ENCODE results near the gene WBP11. TPM values are rescaled to one million over a fixed set of nuclear protein-coding genes. Genes with fewer than 3 reads are reported as not detected.
A peak's percentile ranks its signal among the peaks of the same experiment; 100 is the strongest.

The WBP11 gene
- total and polyA plus RNA-seq, 10 donors = 16.0 to 61.4 (median 24.6) TPM

DNA sequence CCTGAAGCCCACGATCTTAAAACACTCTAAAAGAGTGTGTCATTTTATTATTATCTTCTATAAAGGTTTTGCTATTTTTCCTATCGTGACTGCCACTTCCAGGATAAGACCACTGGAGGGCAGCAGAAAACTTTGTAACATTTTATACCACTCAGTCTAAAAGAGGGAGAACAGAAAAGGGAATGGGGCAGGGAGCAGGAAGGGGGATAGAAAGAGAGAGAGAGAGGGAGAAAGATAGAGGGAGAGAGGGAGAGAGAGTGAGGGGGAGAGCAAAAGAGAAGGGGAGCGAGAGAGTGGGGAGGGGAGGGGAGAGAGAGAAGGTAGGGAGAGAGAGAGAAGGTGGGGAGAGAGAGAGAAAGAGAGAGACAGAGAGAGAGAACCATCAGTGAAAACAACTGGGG lies 42.1 kb upstream of the WBP11 start:
- Histone ChIP-seq H3K4me1 (peaks cover 7 to 56% (median 22%) of the 10 kb centered on the region in 6 donors), H3K4me3 (no peak overlapping the region), H3K9me3 (no peaks in the 10 kb centered on the region), H3K27ac (peak overlapping the region in 7 of 8 donors; percentile 3 to 81 (median 28)), H3K27me3 (replicated peaks in 1 of 7) (no peaks in the 10 kb centered on the region), H3K36me3 (peaks cover 0 to 3% (median 0%) of the 10 kb centered on the region in 6 donors)
- 12 to 15% (median 13%) methylated on average over 3 of the region's 3 CpGs for WGBS, 5 donors
- intact Hi-C loops (cut with DNase I; ENCODE audit: low total_unique reads) = no loop called here
- TF ChIP-seq POLR2A (IDR thresholded peaks at IDR 0.05) (no peak), CTCF (IDR thresholded peaks at IDR 0.05 in 8 of 11, conservative IDR thresholded peaks at IDR 0.05 in 3 of 11) (peak; percentile 50 to 93 (median 83))
- no peak for DNase-seq

- Histone ChIP-seq H3K4me1 (peaks cover 11 to 59% (median 22%) of the 10 kb centered on the region in 6 donors), H3K27ac (peak overlapping the region in 7 of 8 donors; percentile 73 to 85 (median 81)), H3K27me3 (replicated peaks in 1 of 7) (no peaks in the 10 kb centered on the region), H3K36me3 (peaks cover 0 to 5% (median 0%) of the 10 kb centered on the region in 6 donors), H3K4me3 (no peak overlapping the region), H3K9me3 (peaks cover 0 to under 1% (median 0%) of the 10 kb centered on the region in 8 donors)
- DNase-seq = no peak
- intact Hi-C loops (cut with DNase I; ENCODE audit: low total_unique reads) = no loop called here
- TF ChIP-seq POLR2AphosphoS5 (IDR thresholded peaks at IDR 0.05) (no peak), CTCF (IDR thresholded peaks at IDR 0.05 in 8 of 11, conservative IDR thresholded peaks at IDR 0.05 in 3 of 11) (no peak), POLR2A (IDR thresholded peaks at IDR 0.05) (no peak)
Measured at GRCh38 chr12:14844401-14844800, 41.1 kb upstream of the WBP11 start.

- Histone ChIP-seq H3K9me3 (peaks cover 0 to 4% (median 0%) of the 10 kb centered on the region in 8 donors), H3K4me1 (peaks cover 11 to 59% (median 22%) of the 10 kb centered on the region in 6 donors), H3K36me3 (peaks cover 0 to 7% (median 0%) of the 10 kb centered on the region in 6 donors), H3K27ac (peak within 1 kb of the TSS; percentile 65 to 85 (median 80)), H3K27me3 (replicated peaks in 1 of 7) (no peaks in the 10 kb centered on the region), H3K4me3 (peak within 1 kb of the TSS in 6 of 8 donors; percentile 16 to 63 (median 29))
- intact Hi-C loops (cut with DNase I; ENCODE audit: low total_unique reads) = no loop called here
- DNase-seq = peak; percentile 84
- 38 to 88% (median 70%) methylated on average over 7 to 10 of the region's 10 CpGs for WGBS, 5 donors
- TF ChIP-seq POLR2AphosphoS5 (IDR thresholded peaks at IDR 0.05) = peak; percentile 63 to 87 (median 84)
- TF ChIP-seq CTCF (IDR thresholded peaks at IDR 0.05 in 8 of 11, conservative IDR thresholded peaks at IDR 0.05 in 3 of 11) = no peak
- peak in 1 of 3 donors; percentile 70 for TF ChIP-seq POLR2A (IDR thresholded peaks at IDR 0.05)
Measured at GRCh38 chr12:14843425-14843887, 40.2 kb upstream of the WBP11 start, which contains the start of gene ART4. TSS of gene ART4 (minus strand) at chr12:14843526. CDS start at chr12:14843113, 413 bp downstream.

- H3K9me3 ChIP-seq = peaks cover 0 to 4% (median 0%) of the 10 kb centered on the region in 8 donors
- no peak for DNase-seq
- intact Hi-C loops (cut with DNase I; ENCODE audit: low total_unique reads) = no loop called here
- no peaks in the 10 kb centered on the region for H3K27me3 ChIP-seq (replicated peaks in 1 of 7)
- WGBS, 5 donors = 55 to 86% (median 71%) methylated on average over 3 of the region's 3 CpGs
- H3K36me3 ChIP-seq = peaks cover 0 to 7% (median 0%) of the 10 kb centered on the region in 6 donors
- H3K4me3 ChIP-seq = peak overlapping the region in 6 of 8 donors; percentile 16 to 63 (median 29)
- peaks cover 11 to 58% (median 22%) of the 10 kb centered on the region in 6 donors for H3K4me1 ChIP-seq
- TF ChIP-seq CTCF (IDR thresholded peaks at IDR 0.05 in 8 of 11, conservative IDR thresholded peaks at IDR 0.05 in 3 of 11) (no peak), POLR2AphosphoS5 (IDR thresholded peaks at IDR 0.05) (no peak)
- peak overlapping the region; percentile 65 to 85 (median 80) for H3K27ac ChIP-seq
Measured at GRCh38 chr12:14842315-14842714, 39.0 kb upstream of the WBP11 start.

Data from spleen (tissue), 11 donors.